HepG2 (cell line): ENCODE measurements around the gene SLC50A1. TPM values are rescaled to one million over a fixed set of nuclear protein-coding genes. Genes with fewer than 3 reads are reported as not detected.

ENCODE experiments used
- BORCS8-MEF2B ChIP-seq: sonication (generic); formaldehyde crosslinking; IDR thresholded peaks from 2 replicates; pipeline ENCODE4 v1.8.0; 2022; ENCODE audit warnings: mild to moderate bottlenecking, missing genetic modification reagents
- CENPX ChIP-seq: sonication (generic); formaldehyde crosslinking; IDR thresholded peaks from 2 replicates; pipeline ENCODE4 v1.9.0; 2021; ENCODE audit warnings: mild to moderate bottlenecking, missing genetic modification reagents, moderate library complexity
- ELF3 ChIP-seq: IDR thresholded peaks from 2 replicates; pipeline ENCODE4 v1.6.1; 2016; ENCODE audit warnings: missing genetic modification reagents, missing compliant biosample characterization
- FOXJ3 ChIP-seq: sonication (generic); formaldehyde crosslinking; IDR thresholded peaks from 2 replicates; pipeline ENCODE4 v1.4.0; 2020; ENCODE audit warnings: missing genetic modification reagents, mild to moderate bottlenecking, borderline replicate concordance
- MXD4 ChIP-seq: IDR thresholded peaks from 2 replicates; pipeline ENCODE4 v1.6.1; 2016; ENCODE audit warnings: mild to moderate bottlenecking, missing biosample characterization, missing genetic modification reagents
- MXI1 ChIP-seq: IDR thresholded peaks from 3 replicates; pipeline ENCODE4 v1.6.1; 2012; ENCODE audit warnings: low read depth, low read length, inconsistent platforms, borderline replicate concordance
- PPARG ChIP-seq: conservative IDR thresholded peaks from 2 replicates; pipeline ENCODE4 v1.6.1; 2016; ENCODE audit warnings: missing biosample characterization, missing genetic modification reagents
- RBM22 ChIP-seq: fragments of 200-400 bp; formaldehyde crosslinking; optimal IDR thresholded peaks from 2 replicates; pipeline ENCODE3; 2017; ENCODE audit warnings: mild to moderate bottlenecking, low read length, moderate library complexity
- SNAPC5 ChIP-seq: sonication (generic); formaldehyde crosslinking; IDR thresholded peaks from 2 replicates; pipeline ENCODE4 v1.8.1; 2023; ENCODE audit warnings: mild to moderate bottlenecking, missing genetic modification reagents, borderline replicate concordance
- SOX13 ChIP-seq, 3 experiments: fragments of 450-650 bp in 1 of 3; sonication (generic) in 1 of 3; formaldehyde crosslinking in 1 of 3; IDR thresholded peaks in 2 of 3; conservative IDR thresholded peaks in 1 of 3; 2 replicates each; pipeline versions ENCODE4 v1.5.0 to v1.6.1; 2016 to 2020; ENCODE audit warnings: antibody characterized with exemption in 1 of 3, mild to moderate bottlenecking in 1 of 3, missing compliant biosample characterization in 1 of 3, missing genetic modification reagents in 1 of 3, moderate library complexity in 1 of 3
- TSC22D2 ChIP-seq: sonication (generic); formaldehyde crosslinking; IDR thresholded peaks from 2 replicates; pipeline ENCODE4 v1.5.1; 2020; ENCODE audit warnings: missing genetic modification reagents, mild to moderate bottlenecking, borderline replicate concordance
- YEATS2 ChIP-seq: sonication (generic); formaldehyde crosslinking; IDR thresholded peaks from 2 replicates; pipeline ENCODE4 v1.4.0; 2020; ENCODE audit warnings: missing genetic modification reagents, borderline replicate concordance
- ZC3H4 ChIP-seq: sonication (generic); formaldehyde crosslinking; IDR thresholded peaks from 2 replicates; pipeline ENCODE4 v1.4.0; 2020; ENCODE audit warnings: missing genetic modification reagents, borderline replicate concordance
- ZNF124 ChIP-seq: sonication (generic); formaldehyde crosslinking; IDR thresholded peaks from 2 replicates; pipeline ENCODE4 v1.4.0; 2020; ENCODE audit warnings: missing genetic modification reagents
- ZNF143 ChIP-seq: sonication (generic); formaldehyde crosslinking; IDR thresholded peaks from 2 replicates; pipeline ENCODE4 v1.4.0; 2020; ENCODE audit warnings: missing genetic modification reagents
- ZNF329 ChIP-seq: sonication (generic); formaldehyde crosslinking; IDR thresholded peaks from 2 replicates; pipeline ENCODE4 v1.9.0; 2021; ENCODE audit warnings: low read depth, mild to moderate bottlenecking, missing genetic modification reagents
- ZSCAN12 ChIP-seq: sonication (generic); formaldehyde crosslinking; IDR thresholded peaks from 2 replicates; pipeline ENCODE4 v1.9.0; 2021; ENCODE audit warnings: mild to moderate bottlenecking, missing genetic modification reagents
- polyA plus RNA-seq, 8 experiments: library from polyadenylated mRNA; depleted of rRNA in 3 of 8; stranded (reverse) in 7 of 8; unstranded in 1 of 8; fragments of >200 nt; fragmentation: Illumina TruSeq in 4 of 8; extraction: Trizol in 4 of 8; gene quantifications; 2 replicates each; pipeline versions ENCODE4 v1.2.1 to v1.2.3, GENCODE V29; 2011 to 2016; ENCODE audit warnings: low read depth in 4 of 8, missing spikeins in 1 of 8, mixed read lengths in 1 of 8; ENCODE audit not compliant: insufficient read depth in 1 of 8
- total RNA-seq, 5 experiments: library from RNA; depleted of rRNA; stranded (reverse); fragments of >200 nt; fragmentation: Illumina TruSeq; extraction: Trizol; gene quantifications; 2 replicates each; pipeline ENCODE4 v1.2.3, GENCODE V29; 2016; ENCODE audit warnings: low read depth in 1 of 5
- TF ChIP-seq, protein P1 (sequence below): sonication (generic); formaldehyde crosslinking; IDR thresholded peaks from 2 replicates; pipeline ENCODE4 v1.4.0; 2020; ENCODE audit warnings: missing genetic modification reagents
- TF ChIP-seq, protein P2 (sequence below): sonication (generic); formaldehyde crosslinking; IDR thresholded peaks from 2 replicates; pipeline ENCODE4 v1.5.0; 2020; ENCODE audit warnings: mild to moderate bottlenecking, missing genetic modification reagents
- TF ChIP-seq, protein P3 (sequence below): sonication (generic); formaldehyde crosslinking; IDR thresholded peaks from 2 replicates; pipeline ENCODE4 v1.4.0; 2020; ENCODE audit warnings: missing genetic modification reagents, borderline replicate concordance

Gene SLC50A1
- total and polyA plus RNA-seq, 2 of the 13 experiments (the other 11 are each of a cell fraction or from before 2014, with no cell fraction given): 22.5 to 46.8 TPM

GRCh38 chr1:155134880-155135414 is 705 bp upstream of the SLC50A1 start (continued):
- TF ChIP-seq ZC3H4 (CRISPR knock-in tag) (peak; percentile 84; the same call in 1 of the 2 replicates), SOX13 (IDR thresholded peaks at IDR 0.05) (no peak), SOX13 (CRISPR knock-in tag; conservative IDR thresholded peaks at IDR 0.05 in 1 of 2, IDR thresholded peaks at IDR 0.05 in 1 of 2) (peak in 1 of 2 experiments; percentile 15; a peak in 1 of 4 replicates), CENPX (CRISPR knock-in tag) (no peak), YEATS2 (peak; percentile 61; the same call in 1 of the 2 replicates), ZSCAN12 (CRISPR knock-in tag) (peak; percentile 32; the same call in 1 of the 2 replicates), MXD4 (CRISPR knock-in tag) (peak; percentile 85; the same call in 1 of the 2 replicates), RBM22 (peak; percentile 99), SNAPC5 (CRISPR knock-in tag) (no peak), TSC22D2 (CRISPR knock-in tag) (no peak), ZNF329 (CRISPR knock-in tag) (0 out of 2 replicates have a peak, but pooled peaks have one; percentile 40), ZNF124 (CRISPR knock-in tag) (peak; percentile 30; the same call in 1 of the 2 replicates), ZNF143 (CRISPR knock-in tag) (peak; percentile 67), MXI1 (peak; percentile 89; the same call in 1 of the 3 replicates), PPARG (CRISPR knock-in tag) (peak; percentile 66), ELF3 (CRISPR knock-in tag) (no peak; the same call in none of the 2 replicates), BORCS8-MEF2B (CRISPR knock-in tag) (peak; percentile 65; the same call in 1 of the 2 replicates), FOXJ3 (peak; percentile 62; the same call in 1 of the 2 replicates)
- TF ChIP-seq, protein P1, sequence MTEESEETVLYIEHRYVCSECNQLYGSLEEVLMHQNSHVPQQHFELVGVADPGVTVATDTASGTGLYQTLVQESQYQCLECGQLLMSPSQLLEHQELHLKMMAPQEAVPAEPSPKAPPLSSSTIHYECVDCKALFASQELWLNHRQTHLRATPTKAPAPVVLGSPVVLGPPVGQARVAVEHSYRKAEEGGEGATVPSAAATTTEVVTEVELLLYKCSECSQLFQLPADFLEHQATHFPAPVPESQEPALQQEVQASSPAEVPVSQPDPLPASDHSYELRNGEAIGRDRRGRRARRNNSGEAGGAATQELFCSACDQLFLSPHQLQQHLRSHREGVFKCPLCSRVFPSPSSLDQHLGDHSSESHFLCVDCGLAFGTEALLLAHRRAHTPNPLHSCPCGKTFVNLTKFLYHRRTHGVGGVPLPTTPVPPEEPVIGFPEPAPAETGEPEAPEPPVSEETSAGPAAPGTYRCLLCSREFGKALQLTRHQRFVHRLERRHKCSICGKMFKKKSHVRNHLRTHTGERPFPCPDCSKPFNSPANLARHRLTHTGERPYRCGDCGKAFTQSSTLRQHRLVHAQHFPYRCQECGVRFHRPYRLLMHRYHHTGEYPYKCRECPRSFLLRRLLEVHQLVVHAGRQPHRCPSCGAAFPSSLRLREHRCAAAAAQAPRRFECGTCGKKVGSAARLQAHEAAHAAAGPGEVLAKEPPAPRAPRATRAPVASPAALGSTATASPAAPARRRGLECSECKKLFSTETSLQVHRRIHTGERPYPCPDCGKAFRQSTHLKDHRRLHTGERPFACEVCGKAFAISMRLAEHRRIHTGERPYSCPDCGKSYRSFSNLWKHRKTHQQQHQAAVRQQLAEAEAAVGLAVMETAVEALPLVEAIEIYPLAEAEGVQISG (CRISPR knock-in tag): peak; percentile 48
- TF ChIP-seq, protein P2, sequence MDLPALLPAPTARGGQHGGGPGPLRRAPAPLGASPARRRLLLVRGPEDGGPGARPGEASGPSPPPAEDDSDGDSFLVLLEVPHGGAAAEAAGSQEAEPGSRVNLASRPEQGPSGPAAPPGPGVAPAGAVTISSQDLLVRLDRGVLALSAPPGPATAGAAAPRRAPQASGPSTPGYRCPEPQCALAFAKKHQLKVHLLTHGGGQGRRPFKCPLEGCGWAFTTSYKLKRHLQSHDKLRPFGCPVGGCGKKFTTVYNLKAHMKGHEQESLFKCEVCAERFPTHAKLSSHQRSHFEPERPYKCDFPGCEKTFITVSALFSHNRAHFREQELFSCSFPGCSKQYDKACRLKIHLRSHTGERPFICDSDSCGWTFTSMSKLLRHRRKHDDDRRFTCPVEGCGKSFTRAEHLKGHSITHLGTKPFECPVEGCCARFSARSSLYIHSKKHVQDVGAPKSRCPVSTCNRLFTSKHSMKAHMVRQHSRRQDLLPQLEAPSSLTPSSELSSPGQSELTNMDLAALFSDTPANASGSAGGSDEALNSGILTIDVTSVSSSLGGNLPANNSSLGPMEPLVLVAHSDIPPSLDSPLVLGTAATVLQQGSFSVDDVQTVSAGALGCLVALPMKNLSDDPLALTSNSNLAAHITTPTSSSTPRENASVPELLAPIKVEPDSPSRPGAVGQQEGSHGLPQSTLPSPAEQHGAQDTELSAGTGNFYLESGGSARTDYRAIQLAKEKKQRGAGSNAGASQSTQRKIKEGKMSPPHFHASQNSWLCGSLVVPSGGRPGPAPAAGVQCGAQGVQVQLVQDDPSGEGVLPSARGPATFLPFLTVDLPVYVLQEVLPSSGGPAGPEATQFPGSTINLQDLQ (CRISPR knock-in tag): peak; percentile 6; the same call in 1 of the 2 replicates
- TF ChIP-seq, protein P3, sequence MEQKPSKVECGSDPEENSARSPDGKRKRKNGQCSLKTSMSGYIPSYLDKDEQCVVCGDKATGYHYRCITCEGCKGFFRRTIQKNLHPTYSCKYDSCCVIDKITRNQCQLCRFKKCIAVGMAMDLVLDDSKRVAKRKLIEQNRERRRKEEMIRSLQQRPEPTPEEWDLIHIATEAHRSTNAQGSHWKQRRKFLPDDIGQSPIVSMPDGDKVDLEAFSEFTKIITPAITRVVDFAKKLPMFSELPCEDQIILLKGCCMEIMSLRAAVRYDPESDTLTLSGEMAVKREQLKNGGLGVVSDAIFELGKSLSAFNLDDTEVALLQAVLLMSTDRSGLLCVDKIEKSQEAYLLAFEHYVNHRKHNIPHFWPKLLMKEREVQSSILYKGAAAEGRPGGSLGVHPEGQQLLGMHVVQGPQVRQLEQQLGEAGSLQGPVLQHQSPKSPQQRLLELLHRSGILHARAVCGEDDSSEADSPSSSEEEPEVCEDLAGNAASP (CRISPR knock-in tag): peak; percentile 19; the same call in 1 of the 2 replicates
